HG03565 (cell line): ENCODE results near the gene STARD3NL.

Experiments used
- ATAC-seq: cut with Tn5 transposase; IDR thresholded peaks from one replicate; pipeline ENCODE4 v1.9.1; 2021; ENCODE audit warnings: mild to moderate bottlenecking, moderate library complexity; ENCODE audit not compliant: unreplicated experiment

Gene STARD3NL

GRCh38 chr7:38181111-38181510 is 3.1 kb downstream of the STARD3NL start:
- no peak for ATAC-seq

GRCh38 chr7:38182450-38182849 is 4.4 kb downstream of the STARD3NL start:
- no peak for ATAC-seq

GRCh38 chr7:38185395-38186307 is 7.6 kb downstream of the STARD3NL start:
- ATAC-seq = no peak

- no peak for ATAC-seq
Observed at GRCh38 chr7:38186593-38187314, 8.7 kb downstream of the STARD3NL start.

GRCh38 chr7:38187794-38188440 is 9.9 kb downstream of the STARD3NL start:
- ATAC-seq = peak; percentile 80

- no peak for ATAC-seq
Observed at GRCh38 chr7:38189231-38189938, 11.3 kb downstream of the STARD3NL start.

GRCh38 chr7:38190011-38190410 is 12.0 kb downstream of the STARD3NL start:
- no peak for ATAC-seq

GRCh38 chr7:38191791-38192190 is 13.7 kb downstream of the STARD3NL start:
- no peak for ATAC-seq

- ATAC-seq = no peak
Observed at GRCh38 chr7:38192327-38192726, 14.3 kb downstream of the STARD3NL start.

GRCh38 chr7:38195804-38196595 is 18.0 kb downstream of the STARD3NL start:
- no peak for ATAC-seq

GRCh38 chr7:38198366-38198765 is 20.3 kb downstream of the STARD3NL start:
- ATAC-seq = no peak

GRCh38 chr7:38199154-38199553 is 21.1 kb downstream of the STARD3NL start:
- ATAC-seq = no peak

GRCh38 chr7:38199782-38200181 is 21.7 kb downstream of the STARD3NL start:
- no peak for ATAC-seq

- no peak for ATAC-seq
Observed at GRCh38 chr7:38206071-38206470, 28.0 kb downstream of the STARD3NL start.

- ATAC-seq = no peak
Observed at GRCh38 chr7:38207843-38208242, 29.8 kb downstream of the STARD3NL start.

- ATAC-seq = no peak
Observed at GRCh38 chr7:38211486-38211885, 33.4 kb downstream of the STARD3NL start.

- no peak for ATAC-seq
Observed at GRCh38 chr7:38211940-38212339, 33.9 kb downstream of the STARD3NL start.

GRCh38 chr7:38215115-38215514 is 37.1 kb downstream of the STARD3NL start:
- ATAC-seq = no peak

- ATAC-seq = peak; percentile 80
Observed at GRCh38 chr7:38215735-38216670, 38.0 kb downstream of the STARD3NL start.
